DND-41 (cell line): ENCODE measurements around the gene RAI1.
A peak's percentile ranks its signal among the peaks of the same experiment; 100 is the strongest.

Source experiments
- ATAC-seq: fragments of 200-7000 bp; cut with Tn5 transposase; 3 replicates; pipeline ENCODE4 v1.9.1; 2021; ENCODE audit warnings: low read depth; ENCODE audit not compliant: insufficient read depth
- DNase-seq: peaks from one replicate; pipeline ENCODE4 v3.0.0-alpha.2; 2020
- H2AFZ ChIP-seq: 2 replicates; pipeline ENCODE4 v1.6.0; 2012; ENCODE audit warnings: low read depth, low read length
- H3K27ac ChIP-seq: 2 replicates; pipeline ENCODE4 v1.5.1; 2012; ENCODE audit warnings: low read length, inconsistent platforms
- H3K27me3 ChIP-seq: fragments of 200-600 bp; sonication (generic); 2 replicates; pipeline ENCODE4 v1.6.0; 2012; ENCODE audit warnings: low read length, mild to moderate bottlenecking, inconsistent platforms; ENCODE audit not compliant: insufficient read depth, poor library complexity
- H3K36me3 ChIP-seq: 2 replicates; pipeline ENCODE4 v1.5.1; 2012; ENCODE audit warnings: low read length, inconsistent platforms; ENCODE audit not compliant: insufficient read depth
- H3K4me1 ChIP-seq: 2 replicates; pipeline ENCODE4 v1.5.1; 2012; ENCODE audit warnings: mild to moderate bottlenecking, low read length; ENCODE audit not compliant: insufficient read depth
- H3K4me2 ChIP-seq: 2 replicates; pipeline ENCODE4 v1.6.0; 2012; ENCODE audit warnings: mild to moderate bottlenecking, moderate library complexity, low read length, inconsistent platforms; ENCODE audit not compliant: insufficient read depth
- H3K4me3 ChIP-seq, 2 experiments: fragments of 200-600 bp in 1 of 2; shearing (Covaris generic) in 1 of 2; 2 replicates each; pipeline ENCODE4 v1.5.1; 2012 to 2016; ENCODE audit warnings: inconsistent platforms in 2 of 2, low read length in 2 of 2, mild to moderate bottlenecking in 2 of 2, low read depth in 1 of 2, moderate library complexity in 1 of 2
- H3K79me2 ChIP-seq: 2 replicates; pipeline ENCODE4 v1.6.0; 2012; ENCODE audit warnings: low read length, inconsistent platforms; ENCODE audit not compliant: insufficient read depth
- H3K9ac ChIP-seq: 2 replicates; pipeline ENCODE4 v1.6.0; 2012; ENCODE audit warnings: low read depth, mild to moderate bottlenecking, inconsistent platforms, low read length, moderate library complexity
- H3K9me3 ChIP-seq: 2 replicates; pipeline ENCODE4 v1.5.1; 2012; ENCODE audit warnings: low read length, moderate library complexity, mild to moderate bottlenecking, inconsistent platforms; ENCODE audit not compliant: insufficient read depth, severe bottlenecking
- H4K20me1 ChIP-seq: 2 replicates; pipeline ENCODE4 v1.6.0; 2012; ENCODE audit warnings: low read length; ENCODE audit not compliant: insufficient read depth
- EZH2 ChIP-seq: IDR thresholded peaks from 3 replicates; pipeline ENCODE4 v1.6.1; 2012; ENCODE audit warnings: borderline replicate concordance, low read depth, mild to moderate bottlenecking, moderate library complexity, low read length, inconsistent platforms; ENCODE audit not compliant: severe bottlenecking
- TF ChIP-seq, protein P1 (sequence below): IDR thresholded peaks from 2 replicates; pipeline ENCODE4 v1.5.1; 2012; ENCODE audit warnings: borderline replicate concordance, low read length, moderate library complexity, mild to moderate bottlenecking; ENCODE audit not compliant: poor library complexity, severe bottlenecking; ENCODE audit errors: extremely low read depth

Gene RAI1

DNA sequence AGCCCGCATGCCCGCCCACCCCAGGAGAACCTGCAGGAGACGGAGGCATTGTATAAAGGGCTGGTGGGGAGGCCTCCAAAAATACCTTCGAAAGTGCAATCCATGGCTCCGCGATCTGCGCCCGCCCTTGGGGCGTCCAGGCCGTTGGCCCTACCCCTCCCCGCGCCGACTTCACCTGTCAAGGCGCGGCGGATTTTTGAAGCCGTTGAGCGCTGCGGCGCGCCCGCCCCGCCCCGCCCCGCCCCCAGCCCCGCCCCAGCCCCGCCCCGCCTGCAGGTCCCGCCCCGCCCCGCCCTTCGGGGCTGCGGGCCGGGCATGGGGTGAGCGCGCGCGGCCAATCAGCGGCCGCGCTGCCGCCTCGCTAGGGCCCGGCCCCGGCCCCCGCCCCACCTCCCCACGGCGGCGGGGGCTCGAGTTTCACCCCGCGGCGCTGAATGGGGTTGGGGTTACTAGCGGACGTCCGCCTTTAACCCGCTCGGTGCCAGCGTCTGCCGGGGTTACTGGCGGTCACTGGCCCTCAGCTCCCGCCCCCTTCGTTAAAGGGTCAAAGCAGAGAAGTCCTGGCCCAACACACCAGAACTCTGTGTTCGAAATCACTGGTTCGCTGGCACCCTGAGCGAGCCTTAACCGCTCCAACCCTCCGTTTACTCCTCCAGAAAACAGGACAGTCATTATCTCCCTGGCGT lies 142.3 kb downstream of the RAI1 start:
- Histone ChIP-seq H2AFZ (peak overlapping the region; percentile 68), H3K9ac (peak overlapping the region; percentile 71), H3K27ac (peak overlapping the region; percentile 90), H3K4me2 (peak overlapping the region; percentile 95), H3K36me3 (peaks cover 26% of the 10 kb centered on the region), H3K79me2 (peaks cover 28% of the 10 kb centered on the region), H3K4me3 (peak overlapping the region; percentile 29 to 72), H3K4me1 (peaks cover 61% of the 10 kb centered on the region), H3K9me3 (no peaks in the 10 kb centered on the region), H4K20me1 (peaks cover 23% of the 10 kb centered on the region), H3K27me3 (no peaks in the 10 kb centered on the region)
- ATAC-seq (peak; percentile 93), DNase-seq (peak; percentile 87)
- TF ChIP-seq, protein P1, sequence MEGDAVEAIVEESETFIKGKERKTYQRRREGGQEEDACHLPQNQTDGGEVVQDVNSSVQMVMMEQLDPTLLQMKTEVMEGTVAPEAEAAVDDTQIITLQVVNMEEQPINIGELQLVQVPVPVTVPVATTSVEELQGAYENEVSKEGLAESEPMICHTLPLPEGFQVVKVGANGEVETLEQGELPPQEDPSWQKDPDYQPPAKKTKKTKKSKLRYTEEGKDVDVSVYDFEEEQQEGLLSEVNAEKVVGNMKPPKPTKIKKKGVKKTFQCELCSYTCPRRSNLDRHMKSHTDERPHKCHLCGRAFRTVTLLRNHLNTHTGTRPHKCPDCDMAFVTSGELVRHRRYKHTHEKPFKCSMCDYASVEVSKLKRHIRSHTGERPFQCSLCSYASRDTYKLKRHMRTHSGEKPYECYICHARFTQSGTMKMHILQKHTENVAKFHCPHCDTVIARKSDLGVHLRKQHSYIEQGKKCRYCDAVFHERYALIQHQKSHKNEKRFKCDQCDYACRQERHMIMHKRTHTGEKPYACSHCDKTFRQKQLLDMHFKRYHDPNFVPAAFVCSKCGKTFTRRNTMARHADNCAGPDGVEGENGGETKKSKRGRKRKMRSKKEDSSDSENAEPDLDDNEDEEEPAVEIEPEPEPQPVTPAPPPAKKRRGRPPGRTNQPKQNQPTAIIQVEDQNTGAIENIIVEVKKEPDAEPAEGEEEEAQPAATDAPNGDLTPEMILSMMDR = no peak
- no peak for TF ChIP-seq EZH2

DNA sequence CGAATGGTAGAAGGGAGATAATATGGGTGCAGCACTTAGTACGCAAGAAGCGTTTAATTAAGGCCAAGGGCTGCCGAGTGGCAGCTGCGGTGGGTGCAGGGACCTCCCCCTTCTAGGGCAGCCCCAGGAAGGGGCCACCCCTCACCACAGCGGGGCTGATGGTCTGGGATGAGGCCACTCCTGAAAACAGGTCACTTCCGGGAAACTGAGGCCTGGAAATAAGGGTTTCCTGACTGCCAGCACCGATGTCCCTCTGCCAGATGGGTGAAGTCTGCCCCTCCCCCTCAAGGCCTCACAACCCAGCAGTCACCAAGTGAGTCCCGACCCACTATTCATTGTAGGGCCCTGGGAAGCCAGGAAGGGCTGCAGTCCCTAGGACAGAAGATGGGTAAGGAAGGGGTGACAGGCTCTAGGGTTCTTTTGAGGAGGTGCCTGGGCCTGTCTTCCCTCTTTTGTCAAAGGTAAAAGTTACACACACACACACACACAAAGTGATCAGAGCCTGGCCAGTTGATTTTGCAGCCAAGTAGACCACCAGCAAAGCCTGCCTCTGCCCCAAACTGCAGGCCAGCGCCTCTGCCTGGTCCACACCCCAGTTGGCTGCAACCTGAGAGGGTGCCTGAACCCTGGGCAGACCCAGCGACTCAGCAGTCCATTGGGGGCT lies 143.0 kb downstream of the RAI1 start:
- Histone ChIP-seq H3K4me1 (peaks cover 61% of the 10 kb centered on the region), H3K27ac (peak overlapping the region; percentile 84), H4K20me1 (peaks cover 21% of the 10 kb centered on the region), H3K27me3 (no peaks in the 10 kb centered on the region), H3K79me2 (peaks cover 28% of the 10 kb centered on the region), H3K9me3 (no peaks in the 10 kb centered on the region), H3K4me3 (peak overlapping the region in 1 of 2 experiments; percentile 51; a peak in 2 of 4 replicates), H3K9ac (peak overlapping the region; percentile 51), H3K36me3 (peaks cover 19% of the 10 kb centered on the region), H3K4me2 (peak overlapping the region; percentile 66), H2AFZ (peak overlapping the region; percentile 68)
- DNase-seq (peak; percentile 36), ATAC-seq (peak; percentile 32)
- TF ChIP-seq EZH2 = no peak
- TF ChIP-seq, protein P1 = no peak

DNA sequence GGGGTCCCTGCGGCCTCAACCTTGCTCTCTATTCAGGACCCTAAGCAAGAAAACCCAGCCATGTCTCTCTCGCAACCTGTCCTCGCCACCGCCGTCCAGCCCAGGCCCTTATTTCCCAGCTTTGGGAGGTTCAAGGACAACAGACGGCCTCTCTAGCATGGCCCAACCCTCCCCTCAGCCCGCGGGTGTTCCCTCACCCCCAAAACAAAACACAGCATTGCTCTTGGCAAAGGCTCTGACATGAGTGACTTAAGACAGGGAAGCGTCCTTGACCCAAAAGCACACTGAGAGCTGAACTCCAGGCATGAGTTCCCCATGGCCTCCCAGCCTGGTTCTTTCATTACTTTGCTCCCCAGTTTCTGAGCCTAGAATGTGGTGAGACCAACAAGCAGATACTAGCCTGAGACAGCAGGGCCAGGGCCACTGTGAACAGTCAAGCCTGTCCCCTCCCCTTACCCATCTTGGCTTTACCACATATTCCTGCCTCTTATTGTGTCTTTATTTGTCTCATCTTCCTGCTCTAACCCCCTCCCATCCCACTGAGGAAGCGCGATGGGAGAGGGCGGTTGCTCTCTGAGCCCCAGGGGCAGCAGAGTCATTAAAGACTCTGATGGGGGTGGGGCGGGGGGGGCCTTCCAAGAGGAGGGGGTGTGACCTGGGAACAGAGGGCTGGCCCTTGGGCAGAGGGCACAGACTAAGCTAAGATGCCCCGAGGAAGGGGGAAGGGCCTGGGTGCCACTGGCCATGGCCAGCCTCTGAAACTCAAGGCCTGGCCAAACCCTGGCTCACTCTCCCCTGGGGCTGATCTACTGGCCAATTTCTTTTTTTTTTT lies 143.7 kb downstream of the RAI1 start:
- ATAC-seq (0 out of 3 replicates have a peak, but pooled peaks have one; percentile 13), DNase-seq (peak; percentile 40)
- no peaks in the 10 kb centered on the region for H3K9me3 ChIP-seq
- H3K79me2 ChIP-seq = peaks cover 31% of the 10 kb centered on the region
- H3K36me3 ChIP-seq = peaks cover 13% of the 10 kb centered on the region
- H3K4me2 ChIP-seq = no peak overlapping the region
- peak overlapping the region; percentile 84 for H3K27ac ChIP-seq
- peak overlapping the region; percentile 51; the same call in 1 of the 2 replicates for H3K9ac ChIP-seq
- peaks cover 20% of the 10 kb centered on the region; the same call in 1 of the 2 replicates for H4K20me1 ChIP-seq
- no peak overlapping the region for H2AFZ ChIP-seq
- H3K27me3 ChIP-seq = no peaks in the 10 kb centered on the region
- TF ChIP-seq, protein P1 = no peak
- TF ChIP-seq EZH2 = no peak
- H3K4me3 ChIP-seq = no peak overlapping the region
- H3K4me1 ChIP-seq = peaks cover 61% of the 10 kb centered on the region
